D721Med (cell line): ENCODE data around the gene TRERF1.

Experiments
- DNase-seq: peaks from one replicate; pipeline ENCODE4 v3.0.0; 2011; ENCODE audit warnings: low spot score; ENCODE audit not compliant: insufficient read length
- FAIRE-seq: peaks from 2 replicates; lab custom pipeline; 2011; peaks lifted over from hg19 to GRCh38; lab: Jason Lieb, UNC
- CTCF ChIP-seq: IDR thresholded peaks from 2 replicates; pipeline ENCODE4 v1.5.1; 2012; ENCODE audit warnings: mild to moderate bottlenecking, control low read depth; ENCODE audit not compliant: insufficient read depth; ENCODE audit errors: missing control alignments

Gene TRERF1

GRCh38 chr6:42306439-42307140, 145.1 kb downstream of the TRERF1 start:
- DNase-seq (no peak), FAIRE-seq (no peak)
- TF ChIP-seq CTCF: no peak

DNA sequence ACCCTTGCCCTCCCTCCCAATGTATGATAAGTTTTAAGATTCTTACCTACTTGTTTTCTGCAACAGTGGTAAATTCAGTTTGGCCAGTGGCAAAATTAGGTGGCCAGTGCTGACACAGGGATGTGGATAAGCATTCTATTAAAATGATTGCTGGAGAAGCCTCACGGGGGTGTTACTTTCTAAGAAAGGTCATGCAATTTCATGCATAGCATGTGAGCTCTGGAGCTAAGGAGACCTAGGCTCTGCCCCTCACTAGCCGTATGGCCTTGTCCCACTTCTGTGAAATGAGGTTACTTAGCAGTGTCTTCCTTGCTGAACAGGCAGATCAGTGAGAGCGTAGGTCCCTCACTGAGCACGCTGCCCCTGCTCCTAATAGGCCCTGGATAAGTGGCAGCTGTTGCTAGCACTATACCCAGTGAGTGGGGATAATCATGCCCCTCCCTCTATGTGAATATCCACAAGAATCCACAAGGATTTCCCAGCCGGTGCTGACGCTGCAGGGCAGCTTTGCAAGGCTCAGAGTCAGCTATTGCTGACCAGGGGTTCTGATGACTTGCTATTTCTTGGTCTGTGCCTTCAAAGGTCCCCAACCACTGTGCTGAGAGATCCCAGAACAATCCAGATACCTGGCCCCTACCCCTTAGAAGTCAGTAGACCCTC, 147.5 kb downstream of the TRERF1 start:
- no peak for TF ChIP-seq CTCF
- DNase-seq (peak; percentile 57), FAIRE-seq (peak; percentile 38)

DNA sequence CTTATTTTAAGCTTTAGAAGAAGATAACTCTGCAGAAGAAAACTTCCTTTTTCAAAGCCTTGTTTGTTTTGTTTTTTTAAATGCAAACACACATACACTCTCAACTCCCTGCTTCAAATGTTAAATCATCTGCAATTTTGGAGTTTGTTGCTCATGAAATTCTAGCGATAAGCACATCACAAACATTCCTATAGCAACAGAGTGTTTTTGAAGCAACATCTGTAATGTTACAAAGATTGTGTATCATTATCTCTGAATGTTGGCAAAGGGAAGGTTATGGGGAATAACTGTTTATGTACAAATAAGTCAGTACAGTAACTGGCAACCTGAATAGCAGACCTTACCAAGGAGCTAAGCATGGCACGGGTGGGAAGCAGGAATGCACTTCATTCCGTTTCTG, 149.3 kb downstream of the TRERF1 start:
- no peak for DNase-seq
- no peak for TF ChIP-seq CTCF
- no peak for FAIRE-seq

DNA sequence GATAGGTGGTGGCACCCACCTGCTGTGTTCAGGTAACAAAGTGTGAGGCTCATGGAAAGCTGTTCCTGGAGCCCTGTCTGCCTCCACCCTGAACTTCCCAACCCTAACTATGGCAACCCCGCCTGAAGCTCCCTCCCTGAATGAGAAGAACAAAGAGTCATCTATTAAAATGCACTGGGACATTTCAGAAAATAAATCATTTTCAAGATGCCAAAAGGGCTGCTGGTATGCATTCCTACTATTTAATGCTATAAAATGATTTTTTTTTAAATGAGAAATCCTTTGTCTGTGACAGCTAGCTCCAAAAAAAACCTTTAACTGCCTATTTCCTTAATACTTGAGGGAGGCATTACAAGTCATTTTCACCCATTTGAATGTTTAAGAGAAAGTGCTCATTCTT, 149.7 kb downstream of the TRERF1 start:
- DNase-seq (no peak), FAIRE-seq (no peak)
- no peak for TF ChIP-seq CTCF

- FAIRE-seq (no peak), DNase-seq (no peak)
- TF ChIP-seq CTCF: no peak
These were observed 151.0 kb downstream of the TRERF1 start for GRCh38 chr6:42300701-42301100.

GRCh38 chr6:42300185-42300584, 151.5 kb downstream of the TRERF1 start:
- no peak for DNase-seq
- no peak for FAIRE-seq
- TF ChIP-seq CTCF: no peak

- TF ChIP-seq CTCF: no peak
- DNase-seq: no peak
- no peak for FAIRE-seq
These were observed 154.1 kb downstream of the TRERF1 start for GRCh38 chr6:42297661-42298060.
